IPS-18c (cell line): Measurements from ENCODE around the gene SLC49A3.
A peak's percentile ranks its signal among the peaks of the same experiment; 100 is the strongest.
"Not testable (repeated sequence)": the region's sequence is repeated elsewhere in the genome, so short reads cannot be mapped to it uniquely, and the experiment has no call there.

Experiments used
- H3K4me3 ChIP-seq: 2 replicates; pipeline ENCODE4 v1.7.0; 2013; ENCODE audit warnings: low read depth, mild to moderate bottlenecking, low read length, moderate library complexity; ENCODE audit not compliant: insufficient read depth
- H3K9me3 ChIP-seq: one replicate; pipeline ENCODE4 v1.6.1; 2013; ENCODE audit warnings: mild to moderate bottlenecking, low read length, moderate library complexity; ENCODE audit not compliant: control insufficient read depth, insufficient read depth

SLC49A3 gene

GRCh38 chr4:707929-708630 lies 19.1 kb upstream of the SLC49A3 start:
- H3K9me3 ChIP-seq: peaks cover 2% of the 10 kb centered on the region
- no peak overlapping the region for H3K4me3 ChIP-seq

GRCh38 chr4:706834-707598 lies 18.1 kb upstream of the SLC49A3 start:
- peak overlapping the region; percentile 44 for H3K4me3 ChIP-seq
- H3K9me3 ChIP-seq: peaks cover 2% of the 10 kb centered on the region

GRCh38 chr4:706083-706633 lies 17.2 kb upstream of the SLC49A3 start:
- H3K4me3 ChIP-seq: peak overlapping the region; percentile 91
- not testable (repeated sequence) for H3K9me3 ChIP-seq

- peak within 1 kb of the TSS; percentile 91 for H3K4me3 ChIP-seq
- peaks cover 2% of the 10 kb centered on the region for H3K9me3 ChIP-seq
Observed at GRCh38 chr4:705278-706082, 16.5 kb upstream of the SLC49A3 start, which contains the start of gene PCGF3. TSS of gene PCGF3 (plus strand) at chr4:705832. CDS start at chr4:733681, 27,849 bp downstream.

DNA sequence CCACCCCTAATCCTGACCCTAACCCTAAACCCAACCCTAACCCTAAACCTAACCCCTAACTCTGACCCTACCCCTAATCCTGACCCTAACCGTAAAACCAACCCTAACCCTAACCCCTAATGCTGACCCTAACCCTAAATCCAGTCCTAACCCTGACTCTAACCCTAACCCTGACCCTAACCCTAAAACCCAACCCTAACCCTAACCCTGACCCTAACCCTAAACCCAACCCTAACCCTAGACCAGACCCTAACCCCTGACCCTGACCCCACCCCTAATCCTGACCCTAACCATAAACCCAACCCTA lies 16.0 kb upstream of the SLC49A3 start:
- Histone ChIP-seq H3K9me3 (peaks cover 2% of the 10 kb centered on the region), H3K4me3 (peak overlapping the region; percentile 25; the same call in 1 of the 2 replicates)

DNA sequence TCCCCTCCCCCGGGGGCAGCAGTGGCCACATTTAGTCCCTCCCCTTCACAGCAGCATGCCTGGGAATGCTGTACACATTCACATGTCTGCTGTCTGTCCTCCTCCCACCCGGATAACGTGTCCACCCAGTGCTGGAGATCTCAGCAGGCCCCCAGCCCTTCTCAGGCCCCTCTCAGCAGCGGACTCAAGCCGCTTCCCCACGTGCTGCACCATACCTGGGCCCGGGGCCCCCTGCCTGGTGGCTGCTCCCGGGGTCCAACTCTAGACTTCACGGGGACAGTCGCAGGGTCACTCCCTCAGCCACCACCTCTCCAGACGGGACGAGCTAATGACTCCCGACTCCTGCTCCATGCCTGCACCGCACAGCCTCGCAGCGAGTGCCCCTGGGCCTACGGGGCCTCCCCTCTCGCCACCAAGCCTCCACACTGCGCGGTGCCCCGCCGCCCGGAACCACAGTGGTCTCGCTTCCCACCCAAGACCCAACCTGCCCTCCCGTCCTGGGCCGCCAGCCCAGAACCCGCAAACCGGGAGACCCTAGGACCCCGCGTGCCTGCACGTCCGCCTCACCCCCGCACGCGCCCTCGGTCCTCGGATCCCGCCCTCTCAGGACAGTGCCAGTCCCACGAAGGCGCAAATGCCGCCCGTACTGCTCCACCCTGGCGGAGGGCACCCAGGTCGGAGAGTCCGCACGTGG lies 15.4 kb upstream of the SLC49A3 start:
- Histone ChIP-seq H3K4me3 (no peak overlapping the region), H3K9me3 (peaks cover 2% of the 10 kb centered on the region)

- H3K4me3 ChIP-seq: no peak overlapping the region
- H3K9me3 ChIP-seq: peaks cover under 1% of the 10 kb centered on the region
Observed at GRCh38 chr4:703336-704197, 14.6 kb upstream of the SLC49A3 start.

DNA sequence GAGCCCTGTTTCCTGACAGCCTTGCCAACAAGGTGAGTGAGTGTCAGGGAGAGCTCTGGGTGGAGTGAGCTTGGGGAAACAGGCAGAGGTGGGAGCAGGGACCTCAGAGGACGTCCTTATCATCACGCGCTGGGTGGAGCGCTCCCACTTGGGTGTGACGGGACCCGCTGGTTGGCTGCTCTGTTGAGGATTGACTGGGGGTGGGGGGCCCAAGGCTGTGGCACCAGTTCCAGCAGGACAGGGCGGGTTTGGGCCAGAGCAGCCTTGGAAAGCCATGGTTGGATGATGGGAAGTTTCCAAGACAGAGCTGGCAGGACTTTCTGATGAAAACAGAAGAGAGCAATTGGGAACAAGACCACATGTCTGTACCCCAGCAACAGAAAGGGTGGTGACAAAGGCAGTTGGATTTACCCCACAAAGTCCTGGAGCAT lies 13.7 kb upstream of the SLC49A3 start:
- H3K4me3 ChIP-seq: no peak overlapping the region
- H3K9me3 ChIP-seq: no peaks in the 10 kb centered on the region

- no peak overlapping the region for H3K4me3 ChIP-seq
- H3K9me3 ChIP-seq: no peaks in the 10 kb centered on the region
Observed at GRCh38 chr4:700587-701264, 11.8 kb upstream of the SLC49A3 start.

DNA sequence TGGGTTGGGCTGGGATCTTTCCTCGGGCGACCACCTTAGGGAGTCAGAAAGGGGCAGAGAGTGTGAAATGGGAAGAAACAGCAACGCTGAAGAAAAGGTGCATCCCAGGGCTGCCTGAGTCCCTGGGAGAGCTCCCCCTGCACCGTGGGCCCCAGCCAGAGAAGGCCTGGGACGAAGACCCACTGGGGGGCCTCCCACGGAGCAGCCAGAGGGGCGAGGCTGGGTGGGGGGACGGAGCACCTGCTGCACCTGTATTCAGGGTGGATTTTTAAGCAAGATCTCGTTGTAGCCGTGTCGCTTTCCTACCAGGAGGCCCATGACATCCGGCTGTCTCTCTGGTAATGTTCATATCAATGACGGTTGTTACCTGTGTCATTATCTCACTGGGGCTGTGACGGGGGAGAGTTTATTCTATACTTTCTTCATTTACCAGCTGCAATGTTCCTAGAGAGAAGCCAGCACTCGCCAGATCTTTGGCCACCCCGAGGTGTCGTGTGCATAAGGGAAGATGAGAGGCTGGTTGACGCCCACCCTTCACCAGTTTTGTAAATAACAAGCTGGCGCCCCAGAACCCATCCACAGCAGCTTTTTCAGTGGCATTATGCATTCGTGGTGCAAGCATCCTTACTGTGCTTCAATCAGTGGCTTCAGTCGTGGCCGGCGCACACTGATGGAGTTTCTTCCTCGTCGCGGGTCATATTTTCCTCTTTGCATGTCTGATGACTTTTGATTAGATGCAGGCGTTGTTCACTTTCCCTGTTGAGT lies 11.0 kb upstream of the SLC49A3 start:
- Histone ChIP-seq H3K9me3 (no peaks in the 10 kb centered on the region), H3K4me3 (no peak overlapping the region)

DNA sequence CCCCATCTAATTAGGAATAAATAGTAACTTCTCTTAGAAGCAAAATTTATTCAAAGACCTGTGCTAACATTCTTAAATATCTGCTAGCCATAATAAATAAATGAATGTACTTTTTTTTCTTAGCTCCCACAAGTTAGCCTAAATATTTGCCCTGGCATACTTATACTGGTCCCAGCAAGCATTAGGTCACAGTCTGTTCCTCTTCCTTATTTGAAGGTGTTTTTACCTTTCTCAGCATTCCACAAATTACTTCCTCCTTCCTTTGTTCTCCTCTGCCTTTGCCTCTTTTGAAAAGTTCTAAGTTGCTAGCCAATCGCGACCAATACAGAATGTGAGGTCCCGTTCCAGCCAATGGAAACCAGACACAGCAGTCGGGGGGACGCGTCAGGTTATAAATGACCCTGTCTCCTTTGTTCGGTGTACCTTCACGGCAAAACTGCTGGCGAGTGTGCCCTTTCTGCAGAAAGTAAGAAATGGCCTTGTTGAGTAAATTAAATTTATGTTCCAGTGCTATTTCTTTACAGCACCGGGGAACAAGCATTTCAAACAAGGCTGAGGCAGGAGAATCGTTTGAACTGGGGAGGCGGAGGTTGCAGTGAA lies 5.5 kb upstream of the SLC49A3 start:
- H3K4me3 ChIP-seq, H3K9me3 ChIP-seq: not testable (repeated sequence)

GRCh38 chr4:692771-693554 lies 4.0 kb upstream of the SLC49A3 start:
- H3K4me3 ChIP-seq: no peak overlapping the region
- peaks cover 10% of the 10 kb centered on the region for H3K9me3 ChIP-seq

DNA sequence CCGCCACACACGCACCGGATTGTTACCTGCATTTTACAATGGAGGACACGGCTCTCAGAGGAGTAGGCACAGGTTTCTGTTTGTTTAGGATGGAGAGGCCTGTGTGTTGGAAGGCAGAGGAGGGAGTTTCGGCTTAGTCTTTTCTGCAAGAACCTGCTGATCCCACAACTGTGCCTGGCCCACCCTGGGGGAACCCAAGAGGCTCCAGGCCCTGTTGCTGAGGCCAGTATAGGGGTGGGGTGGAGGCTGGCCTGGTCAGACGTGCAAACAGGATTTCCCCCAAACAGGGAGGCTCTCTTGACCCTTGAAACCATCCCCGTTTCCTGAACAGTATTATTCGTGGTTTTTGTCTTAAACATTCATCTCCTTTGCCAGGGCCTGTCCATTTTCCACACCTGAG lies 772 bp upstream of the SLC49A3 start:
- Histone ChIP-seq H3K4me3 (peak overlapping the region; percentile 60), H3K9me3 (peaks cover 8% of the 10 kb centered on the region)
